PC-9 (cell line): ENCODE results near the gene ROBO1. TPM values are rescaled to one million over a fixed set of nuclear protein-coding genes. Genes with fewer than 3 reads are reported as not detected.
A peak's percentile ranks its signal among the peaks of the same experiment; 100 is the strongest.

ENCODE experiments used
- Bru-seq: library from RNA; stranded (reverse); fragments of 400-500 nt; gene quantifications from one replicate; lab custom pipeline; 2021; lab: Mats Ljungman, UMichigan
- BruChase-seq, 2 experiments: library from RNA; stranded (reverse); fragments of 400-500 nt; gene quantifications; one replicate each; lab custom pipeline; 2021; lab: Mats Ljungman, UMichigan
- BruUV-seq: library from RNA; stranded (reverse); fragments of 400-500 nt; replicated peaks from 2 replicates; lab custom pipeline; 2021; lab: Mats Ljungman, UMichigan
- CTCF ChIA-PET: fragments of 300-600 bp; sonication (Branson Sonifier 250); formaldehyde crosslinking; loops from one replicate; lab custom pipeline; 2022; ENCODE audit warnings: antibody characterized with exemption; lab: Charles Lee
- POLR2A ChIA-PET: fragments of 300-600 bp; sonication (Branson Sonifier 250); formaldehyde crosslinking; loops from one replicate; lab custom pipeline; 2022; ENCODE audit warnings: antibody characterized with exemption; ENCODE audit not compliant: unreplicated experiment; lab: Charles Lee
- DNase-seq, 2 experiments: peaks; one replicate each; pipeline versions ENCODE4 v3.0.0 to v3.0.0-alpha.2; 2015 to 2022; ENCODE audit warnings: mixed read lengths in 1 of 2
- H2AFZ ChIP-seq: fragments of 200-600 bp; sonication (generic); 2 replicates; pipeline ENCODE4 v1.8.1; 2017; ENCODE audit warnings: antibody characterized with exemption
- H3F3A ChIP-seq: fragments of 200-600 bp; sonication (generic); 2 replicates; pipeline ENCODE4 v1.8.1; 2017; ENCODE audit warnings: antibody characterized with exemption, mild to moderate bottlenecking, low read depth; ENCODE audit not compliant: insufficient read depth
- H3K27ac ChIP-seq: fragments of 200-600 bp; sonication (generic); 2 replicates; pipeline ENCODE4 v1.6.1; 2016; ENCODE audit warnings: mixed run types
- H3K27me3 ChIP-seq: fragments of 200-600 bp; sonication (generic); 2 replicates; pipeline ENCODE4 v1.6.1; 2016; ENCODE audit warnings: low read depth, mixed run types; ENCODE audit not compliant: insufficient read depth
- H3K36me3 ChIP-seq: fragments of 200-600 bp; sonication (generic); 2 replicates; pipeline ENCODE4 v1.6.1; 2016; ENCODE audit warnings: low read depth, mixed run types
- H3K4me1 ChIP-seq: fragments of 200-600 bp; sonication (generic); replicated peaks from 2 replicates; pipeline ENCODE4 v1.6.1; 2016; ENCODE audit warnings: mixed run types; ENCODE audit not compliant: insufficient read depth
- H3K4me2 ChIP-seq: fragments of 200-600 bp; sonication (generic); 2 replicates; pipeline ENCODE4 v1.6.1; 2017; ENCODE audit warnings: mixed run types
- H3K4me3 ChIP-seq: fragments of 200-600 bp; sonication (generic); 2 replicates; pipeline ENCODE4 v1.6.1; 2016; ENCODE audit warnings: mixed run types
- H3K79me2 ChIP-seq: fragments of 200-600 bp; sonication (generic); 2 replicates; pipeline ENCODE4 v1.6.1; 2017; ENCODE audit warnings: low read depth, mixed run types
- H3K9me2 ChIP-seq: fragments of 200-600 bp; sonication (generic); 2 replicates; pipeline ENCODE4 v1.8.1; 2017; ENCODE audit warnings: mild to moderate bottlenecking; ENCODE audit not compliant: insufficient read depth
- H3K9me3 ChIP-seq: fragments of 200-600 bp; sonication (generic); 2 replicates; pipeline ENCODE4 v1.8.1; 2016; ENCODE audit warnings: low read depth; ENCODE audit not compliant: insufficient read depth
- H4K20me1 ChIP-seq: fragments of 200-600 bp; sonication (generic); 2 replicates; pipeline ENCODE4 v1.8.1; 2017; ENCODE audit not compliant: insufficient read depth
- EZH2 ChIP-seq: fragments of 200-600 bp; sonication (generic); IDR thresholded peaks from 2 replicates; pipeline ENCODE4 v1.8.0; 2017; ENCODE audit warnings: antibody characterized with exemption, low read depth
- intact Hi-C: fragments of 100-400 bp; cut with micrococcal nuclease; formaldehyde crosslinking; loops from one replicate; pipeline ENCODE4 v1.10.0; 2022; ENCODE audit not compliant: unreplicated experiment
- long read RNA-seq: library from polyadenylated mRNA; stranded (forward); transcript quantifications from one replicate; pipeline ENCODE4 v2.0.0, GENCODE V29; 2022
- total RNA-seq: library from RNA; stranded (reverse); gene quantifications from 2 replicates; pipeline ENCODE4 v1.2.3, GENCODE V29; 2021
- TF ChIP-seq, protein P1 (sequence below): fragments of 200-600 bp; sonication (generic); conservative IDR thresholded peaks from 2 replicates; pipeline ENCODE4 v1.6.1; 2017; ENCODE audit warnings: mixed run types, antibody characterized with exemption, mild to moderate bottlenecking, moderate library complexity

ROBO1 gene
- total RNA-seq (13.8 and 17.5 TPM in 2 replicates), Bru-seq, nascent RNA (percentile 40 among the genes with signal in this experiment), BruChase-seq, experiment 1, labeled RNA remaining after a 2-hour chase (percentile 36 among the genes with signal in this experiment), BruChase-seq, experiment 2, labeled RNA remaining after a 6-hour chase (percentile 36 among the genes with signal in this experiment)
- long read RNA-seq, partial matches to known transcripts: 2 of 5 reads
- long read RNA-seq, other reads (novel, unspliced or antisense): 3 of 5 reads

DNA sequence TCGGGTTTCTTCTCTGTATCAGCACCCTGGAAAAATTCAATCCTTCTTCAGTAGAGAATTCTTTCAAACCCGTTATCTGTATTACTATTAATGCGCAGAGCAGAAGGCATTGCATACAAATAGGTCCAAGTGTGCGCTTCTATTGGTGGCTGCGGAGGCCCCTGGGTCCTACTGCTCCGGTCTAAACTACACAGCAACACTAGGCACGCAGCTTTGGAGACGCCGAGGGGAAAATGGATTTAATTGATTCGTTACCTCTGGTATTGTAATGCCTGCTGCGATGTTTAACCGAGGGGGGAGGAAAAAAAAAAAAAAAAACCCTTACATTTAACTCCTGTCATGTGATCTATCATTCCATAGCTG is at the start of gene ROBO1:
Gene ROBO1 (minus strand): TSS at position 94 of the 363 bp plus-strand sequence.
- Histone ChIP-seq H4K20me1 (no peaks in the 10 kb centered on the region), H3K9me2 (no peaks in the 10 kb centered on the region), H3K4me2 (no peak within 1 kb of the TSS), H3K4me3 (no peak within 1 kb of the TSS), H3K9me3 (no peaks in the 10 kb centered on the region), H3K27me3 (no peaks in the 10 kb centered on the region), H3F3A (peaks cover 5% of the 10 kb centered on the region; the same call in 1 of the 2 replicates), H3K36me3 (no peaks in the 10 kb centered on the region), H3K4me1 (no peaks in the 10 kb centered on the region), H3K79me2 (no peaks in the 10 kb centered on the region), H3K27ac (no peak within 1 kb of the TSS), H2AFZ (no peak within 1 kb of the TSS)
- BruUV-seq: no TSS peak
- intact Hi-C loops: no loop called here
- TF ChIP-seq EZH2: no peak
- TF ChIP-seq, protein P1, sequence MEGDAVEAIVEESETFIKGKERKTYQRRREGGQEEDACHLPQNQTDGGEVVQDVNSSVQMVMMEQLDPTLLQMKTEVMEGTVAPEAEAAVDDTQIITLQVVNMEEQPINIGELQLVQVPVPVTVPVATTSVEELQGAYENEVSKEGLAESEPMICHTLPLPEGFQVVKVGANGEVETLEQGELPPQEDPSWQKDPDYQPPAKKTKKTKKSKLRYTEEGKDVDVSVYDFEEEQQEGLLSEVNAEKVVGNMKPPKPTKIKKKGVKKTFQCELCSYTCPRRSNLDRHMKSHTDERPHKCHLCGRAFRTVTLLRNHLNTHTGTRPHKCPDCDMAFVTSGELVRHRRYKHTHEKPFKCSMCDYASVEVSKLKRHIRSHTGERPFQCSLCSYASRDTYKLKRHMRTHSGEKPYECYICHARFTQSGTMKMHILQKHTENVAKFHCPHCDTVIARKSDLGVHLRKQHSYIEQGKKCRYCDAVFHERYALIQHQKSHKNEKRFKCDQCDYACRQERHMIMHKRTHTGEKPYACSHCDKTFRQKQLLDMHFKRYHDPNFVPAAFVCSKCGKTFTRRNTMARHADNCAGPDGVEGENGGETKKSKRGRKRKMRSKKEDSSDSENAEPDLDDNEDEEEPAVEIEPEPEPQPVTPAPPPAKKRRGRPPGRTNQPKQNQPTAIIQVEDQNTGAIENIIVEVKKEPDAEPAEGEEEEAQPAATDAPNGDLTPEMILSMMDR: no peak
- DNase-seq: no peak
- ChIA-PET CTCF (no interaction called here), POLR2A (no interaction called here)

DNA sequence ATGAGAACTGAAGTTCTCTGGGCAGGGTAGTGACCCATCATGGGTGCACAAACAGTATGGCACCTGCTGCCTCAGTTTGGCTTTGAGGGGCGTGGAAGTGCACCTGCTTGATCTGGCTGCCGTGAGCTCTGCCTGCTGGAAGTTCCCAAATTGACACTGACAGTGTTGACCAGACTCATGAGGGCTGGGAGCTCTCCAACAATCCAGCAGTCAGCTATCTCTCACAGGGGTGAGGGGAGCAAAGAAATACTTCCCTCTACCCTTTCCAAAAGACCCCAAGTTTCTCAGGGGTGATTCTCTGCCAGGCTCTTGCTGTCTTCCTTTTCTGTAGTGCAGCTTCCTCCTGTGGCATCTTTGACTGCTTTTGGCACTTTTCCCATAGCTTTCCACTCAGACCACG is 49.4 kb upstream of the ROBO1 start:
- Histone ChIP-seq H3K4me1 (no peaks in the 10 kb centered on the region), H3F3A (no peaks in the 10 kb centered on the region), H3K27me3 (no peaks in the 10 kb centered on the region), H3K36me3 (no peaks in the 10 kb centered on the region), H3K9me2 (no peaks in the 10 kb centered on the region; the same call in 1 of the 2 replicates), H3K4me2 (no peak overlapping the region), H3K4me3 (no peak overlapping the region), H2AFZ (no peak overlapping the region), H3K27ac (no peak overlapping the region), H4K20me1 (no peaks in the 10 kb centered on the region), H3K9me3 (peaks cover 3% of the 10 kb centered on the region; the same call in 1 of the 2 replicates), H3K79me2 (no peaks in the 10 kb centered on the region)
- intact Hi-C loops: no loop called here
- DNase-seq: no peak
- TF ChIP-seq EZH2: no peak
- TF ChIP-seq, protein P1: no peak
- ChIA-PET CTCF (no interaction called here), POLR2A (no interaction called here)
- BruUV-seq: no TSS peak

DNA sequence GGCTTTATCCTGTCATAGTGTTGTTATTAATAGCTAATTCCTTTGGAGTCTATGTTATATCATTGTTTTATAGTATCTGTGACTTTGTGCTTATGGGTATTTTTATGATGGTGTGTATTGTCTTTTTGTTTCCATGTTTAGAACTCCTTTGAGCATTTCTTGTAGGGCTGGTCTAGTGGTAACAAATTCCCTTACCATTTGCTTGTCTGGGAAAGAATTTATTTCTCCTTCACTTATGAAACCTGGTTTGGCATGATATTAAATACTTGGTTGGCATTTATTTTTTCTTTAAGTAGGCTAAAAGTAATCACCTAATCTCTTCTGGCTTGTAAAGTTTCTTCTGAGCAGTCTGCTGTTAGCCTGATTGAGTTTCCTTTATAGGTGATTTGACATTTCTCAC is 47.7 kb upstream of the ROBO1 start:
- no peaks in the 10 kb centered on the region for H3K79me2 ChIP-seq
- no peaks in the 10 kb centered on the region for H4K20me1 ChIP-seq
- no peaks in the 10 kb centered on the region for H3K27me3 ChIP-seq
- H3K4me1 ChIP-seq: no peaks in the 10 kb centered on the region
- intact Hi-C loops: no loop called here
- BruUV-seq: no TSS peak
- TF ChIP-seq, protein P1: no peak
- TF ChIP-seq EZH2: no peak
- H3K36me3 ChIP-seq: no peaks in the 10 kb centered on the region
- no peak overlapping the region for H3K4me3 ChIP-seq
- DNase-seq: no peak
- peaks cover 3% of the 10 kb centered on the region; the same call in 1 of the 2 replicates for H3K9me3 ChIP-seq
- H2AFZ ChIP-seq: no peak overlapping the region
- no peaks in the 10 kb centered on the region for H3F3A ChIP-seq
- H3K9me2 ChIP-seq: no peaks in the 10 kb centered on the region; the same call in 1 of the 2 replicates
- H3K27ac ChIP-seq: no peak overlapping the region
- ChIA-PET POLR2A (no interaction called here), CTCF (no interaction called here)
- no peak overlapping the region for H3K4me2 ChIP-seq
